Large intestine (tissue), 3 donors: ENCODE results near the gene HMCN2. TPM values are rescaled to one million over a fixed set of nuclear protein-coding genes. Genes with fewer than 3 reads are reported as not detected.
A peak's percentile ranks its signal among the peaks of the same experiment; 100 is the strongest.

Source experiments
- DNase-seq, 2 donors: peaks; one replicate each; pipeline versions ENCODE4 v3.0.0 to v3.0.0-alpha.2; 2013
- H3K27ac ChIP-seq: one replicate; pipeline ENCODE4 v1.5.1; 2013; ENCODE audit warnings: low read length
- H3K27me3 ChIP-seq: 2 replicates; pipeline ENCODE4 v1.6.1; 2013; ENCODE audit warnings: low read length; ENCODE audit not compliant: control insufficient read depth, insufficient read depth
- H3K36me3 ChIP-seq: 2 replicates; pipeline ENCODE4 v1.6.1; 2013; ENCODE audit warnings: low read length; ENCODE audit not compliant: control insufficient read depth, insufficient read depth
- H3K4me1 ChIP-seq: one replicate; pipeline ENCODE4 v1.6.1; 2013; ENCODE audit warnings: low read length; ENCODE audit not compliant: control insufficient read depth, insufficient read depth
- H3K4me3 ChIP-seq: one replicate; pipeline ENCODE4 v1.5.1; 2013; ENCODE audit warnings: low read length
- H3K9me3 ChIP-seq: one replicate; pipeline ENCODE4 v1.6.1; 2013; ENCODE audit warnings: mild to moderate bottlenecking, low read depth, low read length, moderate library complexity; ENCODE audit not compliant: control insufficient read depth
- WGBS: methylation state at CpG from one replicate; pipeline ENCODE4 v1.1.5; 2013; ENCODE audit warnings: low lambda C conversion rate; ENCODE audit not compliant: insufficient coverage; 5-methylcytosine and 5-hydroxymethylcytosine counted together
- polyA plus RNA-seq: library from polyadenylated mRNA; unstranded; fragments of 120-200 nt; gene quantifications from one replicate; pipeline ENCODE4 v1.2.1, GENCODE V29; 2013

The HMCN2 gene
- polyA plus RNA-seq, 1 donor, result 20.0 TPM

- Histone ChIP-seq H3K9me3 (no peaks in the 10 kb centered on the region), H3K4me1 (peaks cover 18% of the 10 kb centered on the region), H3K27me3 (peaks cover 34% of the 10 kb centered on the region), H3K36me3 (no peaks in the 10 kb centered on the region), H3K4me3 (no peak overlapping the region), H3K27ac (peak overlapping the region; percentile 60)
- WGBS, result no CpG with 5 or more reads among the region's 14 CpGs
- no peak for DNase-seq
Measured at GRCh38 chr9:130331061-130331460, 65.5 kb downstream of the HMCN2 start.

- no peaks in the 10 kb centered on the region for H3K9me3 ChIP-seq
- no CpG with 5 or more reads among the region's 13 CpGs for WGBS
- H3K27me3 ChIP-seq, result peaks cover 33% of the 10 kb centered on the region
- no peaks in the 10 kb centered on the region for H3K36me3 ChIP-seq
- no peak overlapping the region for H3K4me3 ChIP-seq
- peak; percentile 54 to 57 for DNase-seq
- peaks cover 18% of the 10 kb centered on the region for H3K4me1 ChIP-seq
- H3K27ac ChIP-seq, result peak overlapping the region; percentile 68
Measured at GRCh38 chr9:130331573-130331972, 66.0 kb downstream of the HMCN2 start.

GRCh38 chr9:130332384-130332926 is 66.9 kb downstream of the HMCN2 start:
- H3K36me3 ChIP-seq, result no peaks in the 10 kb centered on the region

GRCh38 chr9:130333041-130333711 is 67.6 kb downstream of the HMCN2 start:
- DNase-seq, result peak; percentile 34 to 56
- no peak overlapping the region for H3K27ac ChIP-seq
- no peaks in the 10 kb centered on the region for H3K36me3 ChIP-seq
- peaks cover 17% of the 10 kb centered on the region for H3K27me3 ChIP-seq
- H3K4me3 ChIP-seq, result no peak overlapping the region
- H3K4me1 ChIP-seq, result peaks cover 11% of the 10 kb centered on the region
- no peaks in the 10 kb centered on the region for H3K9me3 ChIP-seq
- no CpG with 5 or more reads among the region's 19 CpGs for WGBS

More at GRCh38 chr9:130332384-130332926, 66.9 kb downstream of the HMCN2 start:
- no CpG with 5 or more reads among the region's 26 CpGs for WGBS
- H3K27me3 ChIP-seq, result peaks cover 24% of the 10 kb centered on the region
- H3K27ac ChIP-seq, result no peak overlapping the region
- no peaks in the 10 kb centered on the region for H3K9me3 ChIP-seq
- peaks cover 18% of the 10 kb centered on the region for H3K4me1 ChIP-seq
- DNase-seq, result no peak
- no peak overlapping the region for H3K4me3 ChIP-seq

GRCh38 chr9:130333712-130334062 is 68.1 kb downstream of the HMCN2 start:
- H3K27me3 ChIP-seq, result peaks cover 12% of the 10 kb centered on the region
- H3K4me3 ChIP-seq, result no peak overlapping the region
- H3K4me1 ChIP-seq, result peaks cover 10% of the 10 kb centered on the region
- no peaks in the 10 kb centered on the region for H3K36me3 ChIP-seq
- no peak for DNase-seq
- no peak overlapping the region for H3K27ac ChIP-seq
- WGBS, result no CpG with 5 or more reads among the region's 5 CpGs
- H3K9me3 ChIP-seq, result no peaks in the 10 kb centered on the region

GRCh38 chr9:130334915-130335314 is 69.4 kb downstream of the HMCN2 start:
- H3K4me1 ChIP-seq, result peaks cover 7% of the 10 kb centered on the region
- no peak overlapping the region for H3K27ac ChIP-seq
- no peaks in the 10 kb centered on the region for H3K9me3 ChIP-seq
- DNase-seq, result no peak
- peaks cover 4% of the 10 kb centered on the region for H3K27me3 ChIP-seq
- WGBS, result no CpG with 5 or more reads among the region's 4 CpGs
- H3K4me3 ChIP-seq, result no peak overlapping the region
- H3K36me3 ChIP-seq, result no peaks in the 10 kb centered on the region

- no peaks in the 10 kb centered on the region for H3K36me3 ChIP-seq
- H3K4me3 ChIP-seq, result no peak overlapping the region
- H3K9me3 ChIP-seq, result no peaks in the 10 kb centered on the region
- DNase-seq, result no peak
- 100% methylated on average over 1 of the region's 6 CpGs for WGBS
- H3K27me3 ChIP-seq, result peaks cover 4% of the 10 kb centered on the region
- H3K4me1 ChIP-seq, result peaks cover 7% of the 10 kb centered on the region
- H3K27ac ChIP-seq, result no peak overlapping the region
Measured at GRCh38 chr9:130336027-130336610, 70.6 kb downstream of the HMCN2 start.

GRCh38 chr9:130336885-130337284 is 71.3 kb downstream of the HMCN2 start:
- WGBS, result no CpG with 5 or more reads among the region's 9 CpGs
- no peak overlapping the region for H3K4me3 ChIP-seq
- no peaks in the 10 kb centered on the region for H3K36me3 ChIP-seq
- H3K27me3 ChIP-seq, result peaks cover 2% of the 10 kb centered on the region
- H3K9me3 ChIP-seq, result no peaks in the 10 kb centered on the region
- no peak for DNase-seq
- H3K27ac ChIP-seq, result no peak overlapping the region
- peaks cover 5% of the 10 kb centered on the region for H3K4me1 ChIP-seq

GRCh38 chr9:130337318-130337717 is 71.8 kb downstream of the HMCN2 start:
- H3K4me1 ChIP-seq, result peaks cover 2% of the 10 kb centered on the region
- WGBS, result no CpG with 5 or more reads among the region's 9 CpGs
- no peak overlapping the region for H3K27ac ChIP-seq
- H3K4me3 ChIP-seq, result no peak overlapping the region
- H3K9me3 ChIP-seq, result no peaks in the 10 kb centered on the region
- DNase-seq, result no peak
- H3K36me3 ChIP-seq, result no peaks in the 10 kb centered on the region
- peaks cover 2% of the 10 kb centered on the region for H3K27me3 ChIP-seq

GRCh38 chr9:130337784-130338380 is 72.3 kb downstream of the HMCN2 start:
- DNase-seq, result no peak
- 63% methylated on average over 2 of the region's 16 CpGs for WGBS
- no peak overlapping the region for H3K4me3 ChIP-seq
- peaks cover 2% of the 10 kb centered on the region for H3K4me1 ChIP-seq
- peaks cover 2% of the 10 kb centered on the region for H3K27me3 ChIP-seq
- H3K9me3 ChIP-seq, result no peaks in the 10 kb centered on the region
- no peak overlapping the region for H3K27ac ChIP-seq
- no peaks in the 10 kb centered on the region for H3K36me3 ChIP-seq
